Panc1 (cell line): ENCODE results near the gene SCUBE3.

Experiments used
- CTCF ChIP-seq: fragments of 450-650 bp; IDR thresholded peaks from 2 replicates; pipeline ENCODE4 v1.5.1; 2017; ENCODE audit warnings: mild to moderate bottlenecking
- POLR2AphosphoS5 ChIP-seq: IDR thresholded peaks from 2 replicates; pipeline ENCODE4 v1.6.1; 2012; ENCODE audit warnings: mild to moderate bottlenecking, low read depth, low read length, moderate library complexity

GRCh38 chr6:35199866-35200265, 13.9 kb upstream of the SCUBE3 start:
- TF ChIP-seq POLR2AphosphoS5 (no peak), CTCF (no peak)
